ENCODE results near the gene RHEX. TPM values are rescaled to one million over a fixed set of nuclear protein-coding genes. Genes with fewer than 3 reads are reported as not detected.

Gene RHEX
- total RNA-seq: not detected in 2 replicates

DNA sequence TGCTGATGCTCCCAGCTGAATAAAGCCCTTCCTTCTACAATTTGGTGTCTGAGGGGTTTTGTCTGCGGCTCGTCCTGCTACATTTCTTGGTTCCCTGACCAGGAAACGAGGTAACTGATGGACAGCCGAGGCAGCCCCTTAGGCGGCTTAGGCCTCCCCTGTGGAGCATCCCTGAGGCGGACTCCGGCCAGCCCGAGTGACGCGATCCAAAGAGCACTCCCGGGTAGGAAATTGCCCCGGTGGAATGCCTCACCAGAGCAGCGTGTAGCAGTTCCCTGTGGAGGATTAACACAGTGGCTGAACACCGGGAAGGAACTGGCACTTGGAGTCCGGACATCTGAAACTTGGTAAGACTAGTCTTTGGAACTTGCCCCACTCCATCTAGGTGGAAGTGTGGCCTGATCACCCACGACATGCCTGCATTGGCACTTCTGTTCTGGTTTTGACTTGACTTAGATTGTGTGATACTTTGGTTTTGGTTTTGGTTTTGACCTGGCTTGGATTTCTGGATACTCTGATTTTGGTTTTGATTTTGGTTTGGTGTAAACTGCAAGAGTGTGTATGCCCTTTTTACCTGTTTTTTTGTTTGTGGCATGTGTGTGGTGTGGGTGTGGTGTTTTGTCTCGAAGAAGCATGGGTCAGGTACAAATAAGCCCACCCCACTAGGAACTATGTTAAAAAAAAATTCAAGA is at the start of gene RHEX:
Gene RHEX (plus strand): TSS at position 255 of the 692 bp plus-strand sequence. CDS start 44,656 bp downstream, outside the sequence.

GRCh38 chr1:206023695-206024094 is 29.3 kb upstream of the RHEX start, which contains the start of gene CTSE:
CTSE (minus strand) TSS chr1:206023895; CDS start chr1:206023791, 104 bp downstream.

DNA sequence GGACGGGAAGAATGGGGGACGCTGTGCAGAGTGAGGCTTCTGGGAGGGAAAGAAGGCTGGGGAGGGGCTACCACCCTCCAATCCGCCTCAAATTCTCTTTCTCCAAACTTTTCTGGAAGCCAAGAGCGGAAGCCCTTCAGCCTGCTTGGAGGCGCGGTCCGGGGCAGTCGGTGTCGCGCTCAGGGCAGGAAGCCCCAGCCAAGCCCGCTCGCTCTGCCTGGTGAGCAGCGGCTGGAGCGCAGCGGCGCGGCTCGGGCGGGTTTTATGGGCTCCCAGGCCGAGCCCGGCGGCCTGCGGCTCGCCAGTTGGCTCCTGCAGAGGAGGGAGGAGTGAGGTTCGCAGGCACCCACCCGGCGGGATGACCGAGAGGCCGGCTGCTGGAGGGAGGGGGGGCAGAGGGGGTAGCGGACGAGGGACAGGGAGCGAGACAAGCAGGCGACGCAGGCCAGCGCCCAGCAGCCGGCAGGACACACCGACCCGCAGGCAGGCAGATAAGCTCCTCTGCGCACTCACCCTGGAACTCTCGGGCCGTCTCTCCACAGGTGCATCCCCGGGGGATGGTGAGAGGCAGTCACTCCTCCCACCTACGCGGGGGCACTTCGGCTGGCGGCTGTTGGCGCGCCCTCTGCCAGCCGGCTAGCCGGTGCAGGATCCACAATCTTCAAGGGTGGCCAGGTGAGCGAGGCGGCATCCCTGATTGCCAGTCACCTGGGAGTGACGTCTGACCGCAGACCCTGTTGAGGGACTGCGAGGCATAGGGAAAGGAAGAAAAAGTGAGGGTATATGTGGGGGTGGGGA is 64.4 kb downstream of the RHEX start, which contains the start of gene AVPR1B:
Gene AVPR1B (minus strand): TSS at position 238 of the 798 bp plus-strand sequence. CDS start 498 bp downstream, outside the sequence.

Other genes starting within 250 kb of the RHEX start
- 16.3 and 16.6 TPM in 2 replicates for gene SLC41A1, start 240.0 kb upstream of the RHEX start, total RNA-seq
- gene PM20D1, start 203.0 kb upstream of the RHEX start, total RNA-seq: not detected in 2 replicates
- not detected in 2 replicates for gene SLC26A9, start 109.7 kb upstream of the RHEX start, total RNA-seq
- gene RAB7B, start 49.8 kb upstream of the RHEX start, total RNA-seq: 28.8 and 48.5 TPM in 2 replicates
- 0.08 and 0.34 TPM in 2 replicates for gene CTSE, start 29.3 kb upstream of the RHEX start, total RNA-seq
- gene AVPR1B, start 64.2 kb downstream of the RHEX start, total RNA-seq: not detected in 2 replicates
- 2.8 and 12.3 TPM in 2 replicates for gene FAM72A, start 149.7 kb downstream of the RHEX start, total RNA-seq
- gene SRGAP2, start 150.4 kb downstream of the RHEX start, total RNA-seq: 18.8 and 21.9 TPM in 2 replicates

Measured in hair follicular keratinocyte (primary cell).